T-helper 22 cell (primary cell): ENCODE results near the gene FAAP20.

Experiments used
- DNase-seq: peaks from one replicate; pipeline ENCODE4 v3.0.0-alpha.2; 2020; ENCODE audit warnings: low read depth

FAAP20 gene

DNA sequence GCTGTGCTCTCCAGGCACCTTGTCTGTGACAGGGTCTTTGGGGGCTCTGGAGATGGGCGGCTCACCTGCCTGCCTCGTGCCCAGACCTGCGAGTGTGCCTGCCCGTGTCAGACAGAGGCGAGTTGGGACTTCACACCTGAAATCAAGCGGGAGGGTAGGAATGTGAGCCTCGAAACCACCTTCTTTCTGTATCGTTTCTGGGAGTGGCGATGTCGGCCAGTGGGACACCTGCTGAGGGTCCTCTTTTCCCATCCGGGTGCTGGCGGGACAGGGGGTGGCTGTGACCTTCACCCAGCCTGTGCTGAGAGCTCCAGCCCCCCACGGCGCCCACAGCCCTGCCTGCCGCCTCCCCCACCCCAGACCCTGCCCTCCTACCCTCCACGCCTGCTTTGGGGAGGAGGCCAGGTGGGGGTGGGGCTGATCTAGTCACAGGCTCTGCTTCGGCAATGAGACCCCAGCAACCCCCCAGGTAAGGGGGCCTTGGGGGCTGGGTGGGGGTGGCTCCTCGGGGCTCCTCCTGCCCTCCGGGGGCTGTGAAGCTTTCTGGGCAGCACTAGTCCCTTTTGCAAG is 15.6 kb upstream of the FAAP20 start:
- DNase-seq: no peak

DNA sequence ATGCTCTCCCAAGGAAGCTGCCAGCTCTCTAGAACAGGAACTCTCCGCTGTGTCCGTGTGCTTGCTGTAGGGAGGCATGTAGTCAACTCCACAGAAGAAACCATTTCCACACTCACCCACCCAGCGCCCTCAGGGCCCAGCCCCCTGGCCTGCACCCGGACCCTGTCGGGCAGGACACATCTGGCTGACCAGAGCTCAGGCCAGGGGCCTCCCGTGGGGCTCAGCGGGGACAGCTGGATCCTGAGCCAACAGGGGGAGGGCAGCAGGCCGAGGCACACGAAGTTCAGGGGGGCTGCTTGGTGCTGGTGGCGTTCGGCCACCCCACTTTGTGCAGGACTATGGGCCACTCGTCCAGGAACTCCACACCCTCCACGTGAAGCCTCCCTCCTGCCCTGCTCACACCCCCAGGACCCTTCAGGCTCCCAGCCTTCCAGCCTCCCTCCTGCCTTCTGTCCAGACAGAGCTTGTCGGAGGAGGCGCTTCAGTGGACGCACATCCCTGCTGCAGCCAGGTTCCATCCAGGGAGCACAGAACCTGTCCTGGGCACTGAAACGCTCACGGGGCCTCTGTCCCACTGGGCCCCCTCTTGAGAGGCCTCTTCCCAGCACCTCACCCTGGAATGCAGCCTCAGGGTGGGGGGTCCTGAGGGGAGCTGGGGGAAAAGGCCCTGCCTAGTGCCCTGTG is 15.0 kb upstream of the FAAP20 start:
- no peak for DNase-seq

DNA sequence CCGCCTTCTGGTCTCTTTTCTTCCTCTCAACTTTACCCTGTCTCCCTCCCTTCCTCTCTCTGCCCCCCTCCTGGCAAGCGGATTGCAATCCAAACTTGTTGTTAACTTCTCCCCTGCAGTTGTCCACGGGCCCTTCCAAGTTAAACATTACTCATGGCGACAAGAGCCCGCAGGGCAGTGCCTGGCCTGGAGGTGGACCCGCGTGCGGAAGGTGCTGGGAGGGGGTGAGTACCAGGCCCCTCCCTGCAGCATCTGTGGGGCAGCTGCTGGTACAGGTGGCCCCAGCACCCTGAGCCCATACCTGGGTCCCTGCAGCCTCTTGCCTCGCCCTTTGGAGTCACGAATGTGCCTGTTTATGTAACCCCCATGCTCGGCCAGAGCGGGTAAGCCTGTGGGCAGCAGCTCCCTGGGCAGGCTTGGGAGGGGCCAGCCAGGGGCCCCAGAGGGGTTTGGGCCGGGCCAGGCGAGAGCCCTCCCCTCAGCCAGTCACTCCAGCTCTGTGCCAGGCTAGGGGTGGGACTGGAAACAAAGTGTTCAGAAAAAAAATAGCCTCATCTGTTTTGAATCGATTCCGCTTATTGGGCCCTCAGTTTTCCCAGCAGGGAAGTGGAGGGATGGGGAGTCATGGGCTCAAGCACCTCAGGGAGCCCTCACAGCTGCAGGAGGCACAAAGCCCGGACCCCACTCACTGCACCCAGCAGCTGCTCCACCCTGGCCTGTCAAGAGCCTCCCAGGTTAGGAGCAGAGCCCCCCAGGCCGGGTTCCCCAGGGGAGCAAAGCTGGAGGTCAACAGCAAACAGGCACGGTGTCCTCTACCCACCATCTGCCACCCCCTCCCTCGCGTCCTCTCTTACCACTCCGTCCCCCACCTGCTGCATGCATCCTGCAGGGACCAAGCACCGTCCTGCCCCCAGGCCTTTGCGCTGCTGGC is 14.0 kb upstream of the FAAP20 start:
- no peak for DNase-seq

DNA sequence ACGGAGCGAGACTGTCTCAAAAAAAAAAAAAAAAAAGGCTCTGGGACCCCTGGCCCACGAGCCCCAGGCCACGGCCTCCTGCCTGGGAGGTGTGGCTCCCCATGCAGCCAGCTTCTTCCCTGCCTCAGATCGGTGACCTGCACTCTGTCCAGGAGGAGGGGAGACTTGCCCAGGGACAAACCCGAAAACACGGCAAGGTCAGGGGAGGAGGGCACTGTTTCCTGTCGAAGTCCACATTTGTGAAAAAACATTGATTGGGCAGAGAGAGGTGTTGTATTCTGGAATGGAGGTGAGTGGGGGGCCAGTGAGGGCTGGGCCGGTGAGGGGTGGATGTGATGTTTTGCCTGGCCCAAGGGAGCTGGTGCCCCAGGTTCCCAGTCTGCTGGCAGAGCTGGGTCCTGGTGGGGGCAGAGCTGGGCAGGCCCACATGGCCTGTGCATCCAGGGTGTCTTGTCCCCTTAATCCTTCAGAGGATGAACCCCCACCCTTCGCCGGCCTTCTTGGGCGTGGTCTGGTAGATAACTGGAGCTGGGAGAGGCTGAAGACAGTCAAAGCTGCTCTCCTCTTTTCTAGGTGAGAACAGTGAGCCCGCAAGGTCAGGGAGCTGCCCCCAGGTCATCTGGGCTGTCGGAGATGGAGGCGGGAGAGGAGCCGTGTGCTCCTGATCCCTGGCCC is 12.4 kb upstream of the FAAP20 start:
- no peak for DNase-seq

DNA sequence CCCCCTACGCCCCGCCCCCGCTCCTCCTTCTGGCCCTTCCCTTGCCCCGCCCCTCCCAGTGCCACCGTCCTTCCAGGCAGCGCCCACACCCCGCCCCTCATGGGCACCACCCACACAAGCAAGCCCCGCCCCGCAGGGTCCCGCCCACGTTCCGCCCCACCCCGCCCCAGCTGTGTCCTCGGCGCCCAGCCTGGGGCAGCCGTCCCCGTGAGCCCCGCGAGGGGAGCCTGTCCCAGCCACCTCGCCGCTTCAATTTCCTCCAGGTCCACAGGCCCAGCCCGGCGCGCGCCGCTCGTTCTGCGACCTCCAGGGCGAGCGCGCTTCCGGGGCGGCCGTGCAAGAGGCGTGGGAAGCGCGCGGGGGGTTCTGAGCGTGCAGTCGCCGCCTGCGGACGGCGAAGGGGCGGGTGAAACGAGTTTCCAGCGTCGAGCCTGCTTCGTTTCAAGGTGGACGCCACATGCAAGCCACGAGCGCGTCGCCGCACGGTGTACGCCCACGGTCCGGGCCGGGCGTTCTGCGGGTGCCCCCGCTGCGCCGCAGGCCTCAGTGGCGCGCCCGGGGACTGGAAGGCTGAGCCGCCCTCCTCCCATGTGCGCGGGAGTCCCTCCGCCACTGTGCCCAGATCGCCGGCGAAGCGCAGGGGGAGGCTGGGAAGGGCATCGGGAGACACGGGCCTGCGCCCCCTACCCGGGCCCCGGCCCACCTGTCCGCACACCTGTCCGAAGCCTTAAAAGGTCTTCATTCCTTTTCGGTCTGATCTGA is 10.8 kb upstream of the FAAP20 start:
- DNase-seq: peak; percentile 92

DNA sequence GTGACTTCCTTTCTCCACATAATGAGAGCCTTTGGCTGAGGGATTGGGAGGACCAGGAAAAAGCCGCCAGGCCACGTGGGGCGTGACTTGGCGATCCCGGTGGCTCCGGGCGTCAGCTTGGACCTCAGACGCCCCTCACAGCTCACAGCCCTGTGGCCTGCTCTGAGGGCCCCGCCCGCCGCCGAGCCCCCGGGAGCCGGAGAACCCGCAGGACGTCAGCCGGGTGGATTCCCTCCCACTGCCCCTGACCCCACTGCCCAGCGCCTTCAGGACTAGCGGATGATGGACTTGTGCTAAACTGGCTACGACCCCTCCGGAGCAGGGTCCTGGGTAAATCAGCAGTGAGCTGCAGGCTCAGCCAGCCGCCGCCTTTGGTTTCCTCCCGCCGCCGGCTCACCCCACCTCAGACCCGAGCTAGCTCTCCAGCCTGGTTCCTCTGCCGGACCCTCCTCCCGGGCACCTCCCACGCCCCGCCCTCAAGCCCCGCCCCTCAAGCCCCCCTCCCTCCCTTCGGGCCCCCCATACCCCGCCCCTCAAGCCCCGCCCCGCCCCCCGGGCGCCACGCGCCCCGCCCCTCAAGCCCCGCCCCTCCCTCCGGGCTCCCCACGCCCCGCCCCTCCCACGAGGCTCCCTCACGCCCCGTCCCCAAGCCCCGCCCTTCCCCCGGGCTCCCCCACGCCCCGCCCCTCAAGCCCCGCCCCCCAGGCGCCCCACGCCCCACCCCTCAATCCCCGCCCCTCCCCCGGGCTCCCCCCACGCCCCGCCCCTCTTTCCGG is 10.0 kb upstream of the FAAP20 start:
- no peak for DNase-seq

DNA sequence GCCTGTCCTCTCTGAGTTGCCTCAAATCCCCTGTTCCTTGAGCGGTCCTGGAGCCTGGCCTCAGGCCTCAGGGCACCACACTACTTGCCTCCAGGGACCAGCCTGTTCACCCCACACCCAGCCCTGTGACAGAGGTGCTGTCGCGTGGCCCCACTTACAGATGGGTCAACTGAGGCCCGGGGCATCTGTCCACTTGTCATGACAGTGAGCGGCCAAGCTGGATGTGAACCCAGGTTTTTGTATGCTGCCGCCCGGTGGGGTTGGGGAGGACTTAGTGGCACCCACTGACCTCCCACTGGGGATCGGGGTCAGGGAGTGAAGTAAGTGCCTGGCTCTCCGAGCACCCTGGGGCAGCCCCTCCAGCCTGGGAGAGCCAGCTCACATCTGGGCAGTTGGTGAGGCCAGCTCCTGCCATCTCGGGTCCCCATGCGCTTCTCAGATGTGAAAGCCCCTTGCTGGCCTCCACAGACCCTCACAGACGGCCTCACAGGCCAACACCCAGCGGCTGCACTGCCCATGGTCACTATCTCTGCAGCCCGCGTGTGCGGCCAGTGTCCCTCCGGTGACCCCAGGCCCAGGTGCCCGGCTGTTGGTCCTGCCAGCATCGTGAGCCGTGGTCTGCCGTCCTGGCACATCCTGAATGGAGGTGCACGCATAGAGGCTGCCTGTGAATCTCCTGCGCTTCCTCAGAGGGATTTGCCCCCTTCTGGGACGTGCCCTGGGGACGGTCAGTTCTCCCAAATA is 9.3 kb upstream of the FAAP20 start:
- no peak for DNase-seq

DNA sequence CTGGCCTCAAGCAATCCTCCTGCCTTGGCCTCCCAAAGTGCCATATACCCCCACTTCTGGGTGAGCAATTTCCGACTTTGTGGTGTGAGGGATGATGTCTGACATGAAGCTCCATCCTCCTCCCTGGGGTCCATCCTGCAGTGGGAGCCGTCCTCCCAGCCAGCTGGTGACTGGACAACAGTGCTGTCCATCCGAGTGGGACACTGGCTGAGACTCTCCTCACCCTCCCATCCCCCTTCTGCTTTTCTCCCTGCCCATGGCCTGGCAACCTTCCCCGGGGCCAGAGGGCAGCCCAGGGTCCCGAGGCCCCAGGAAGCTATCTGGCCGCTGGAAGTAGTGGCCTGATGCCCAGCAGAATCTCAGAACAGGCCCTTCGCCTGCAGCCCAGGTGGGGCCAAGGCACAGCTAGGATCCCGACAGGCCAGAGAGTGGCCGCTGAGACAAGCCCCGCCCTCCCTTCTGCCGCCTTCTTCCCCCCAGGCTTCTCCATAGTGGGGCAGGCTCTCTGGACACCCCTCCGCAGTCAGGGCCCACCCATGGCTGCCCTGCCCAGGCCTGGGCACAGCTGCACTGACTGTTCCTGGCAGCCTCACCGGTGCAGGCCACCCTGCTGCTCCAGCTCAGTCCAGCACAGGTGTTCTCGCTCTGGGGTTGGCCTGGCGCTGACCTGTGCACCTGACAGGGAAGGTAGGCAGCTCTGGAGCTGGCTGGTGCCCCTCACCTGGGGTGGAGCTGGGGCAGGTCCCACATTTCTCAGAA is 8.4 kb upstream of the FAAP20 start:
- no peak for DNase-seq

DNA sequence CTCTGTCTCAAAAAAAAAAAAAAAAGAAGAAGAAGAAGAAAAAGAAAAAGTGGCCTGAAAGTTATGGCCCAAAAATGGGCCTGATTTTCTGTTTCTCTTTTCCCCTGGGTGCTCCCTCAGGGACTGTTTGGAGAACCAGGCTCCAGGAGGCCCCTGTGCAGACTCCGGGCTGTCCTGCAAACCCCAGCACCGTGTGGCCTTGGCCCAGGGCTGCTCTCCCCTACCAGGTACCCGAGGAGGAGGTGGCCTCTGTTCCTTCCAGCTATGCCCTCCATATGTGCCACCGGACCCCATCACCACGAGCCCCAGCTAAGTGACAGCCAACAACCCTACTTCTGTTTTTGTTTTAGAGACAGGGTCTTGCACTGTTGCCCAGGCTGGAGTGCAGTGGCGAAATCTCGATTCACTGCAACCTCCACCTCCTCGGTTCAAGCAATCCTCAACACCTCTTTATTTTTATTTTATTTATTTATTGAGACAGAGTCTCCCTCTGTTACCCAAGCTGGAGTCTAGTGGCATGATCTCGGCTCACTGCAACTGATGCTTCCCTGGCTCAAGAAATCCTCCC is 7.5 kb upstream of the FAAP20 start:
- DNase-seq: no peak

DNA sequence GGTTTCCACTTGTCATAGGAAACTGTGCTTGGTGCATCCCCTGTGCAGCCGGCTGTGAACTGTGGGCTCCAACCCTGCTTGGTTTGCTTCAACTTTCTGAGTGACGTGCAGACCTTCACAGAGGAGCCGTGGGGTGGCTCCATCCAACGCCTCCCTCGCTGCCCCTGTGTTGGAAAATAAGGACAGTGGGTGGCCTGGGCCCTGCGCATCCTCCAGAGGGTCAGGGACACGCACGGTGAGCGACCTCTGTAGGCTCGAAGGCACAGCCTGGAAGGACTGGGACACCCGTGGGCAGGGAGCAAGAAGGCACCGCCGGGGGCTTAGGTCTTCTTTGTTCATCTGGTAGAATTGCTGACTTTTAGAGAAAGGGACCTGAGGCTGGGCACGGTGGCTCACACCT is 6.5 kb upstream of the FAAP20 start:
- DNase-seq: no peak

DNA sequence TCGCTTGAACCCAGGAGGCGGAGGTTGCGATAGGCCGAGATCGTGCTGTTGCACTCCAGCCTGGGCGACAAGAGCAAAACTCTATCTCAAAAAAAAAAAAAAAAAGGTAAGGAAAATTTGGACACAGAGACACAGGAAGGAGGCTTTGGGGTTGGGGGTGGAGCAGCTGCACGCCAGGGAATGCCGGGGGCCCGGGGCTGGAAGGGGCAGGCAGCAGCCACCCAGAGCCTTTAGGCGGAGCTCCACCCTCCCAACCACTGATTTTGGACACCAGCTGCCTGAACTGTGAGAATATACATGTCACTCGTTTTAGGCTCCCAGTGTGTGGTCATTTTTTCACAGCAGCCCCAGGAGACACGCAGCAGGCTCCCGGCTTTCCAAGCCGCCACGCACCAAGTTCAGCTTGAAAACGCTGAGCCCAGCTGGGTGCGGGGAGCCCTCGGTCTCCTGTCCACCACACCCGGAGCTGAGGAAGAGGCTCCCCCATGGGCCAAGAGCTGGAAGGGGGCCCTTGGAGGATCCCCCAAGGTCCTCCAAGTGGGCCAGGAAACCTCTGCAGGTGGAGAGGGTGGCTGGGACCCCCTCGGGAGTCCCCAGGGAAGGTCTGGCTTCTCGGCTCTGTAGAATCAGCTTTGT is 5.9 kb upstream of the FAAP20 start:
- no peak for DNase-seq

DNA sequence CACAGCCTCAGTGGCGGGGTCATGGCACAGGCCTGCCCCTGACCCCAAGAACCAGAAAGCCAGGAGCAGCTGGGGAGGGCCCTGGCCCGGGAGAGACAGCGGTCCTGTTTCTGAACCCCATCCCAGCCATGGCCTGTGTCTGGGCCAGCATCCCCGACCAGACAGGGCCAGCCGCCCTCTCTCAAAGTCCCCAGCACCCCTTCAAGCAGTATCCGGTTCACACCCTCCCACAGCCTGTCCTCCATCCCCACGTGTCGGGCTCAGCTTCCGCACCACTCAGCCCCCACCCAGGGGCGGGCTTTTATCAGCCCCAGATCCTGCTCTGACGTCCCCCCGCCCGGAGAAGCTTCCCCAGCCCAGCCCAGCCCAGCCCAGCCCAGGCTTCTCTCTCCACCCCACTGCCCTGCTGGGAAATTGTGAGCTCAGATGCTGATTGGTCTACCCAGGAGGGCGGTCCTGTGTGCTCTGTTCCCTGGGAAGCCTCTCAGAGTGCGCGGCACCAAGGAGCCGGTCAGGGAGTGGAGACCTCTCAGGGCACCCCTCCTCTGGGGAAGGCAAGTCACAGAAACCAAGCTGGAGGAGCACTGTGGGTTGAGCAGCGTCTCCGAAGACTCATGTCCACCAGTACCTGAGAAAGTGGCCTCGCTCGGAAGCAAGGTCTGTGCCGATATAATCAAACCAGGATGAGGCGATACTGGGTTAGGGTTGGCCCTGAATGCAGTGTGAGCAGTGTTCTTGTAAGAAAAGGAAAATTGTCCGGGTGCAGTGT is 4.7 kb upstream of the FAAP20 start:
- peak; percentile 72 for DNase-seq

DNA sequence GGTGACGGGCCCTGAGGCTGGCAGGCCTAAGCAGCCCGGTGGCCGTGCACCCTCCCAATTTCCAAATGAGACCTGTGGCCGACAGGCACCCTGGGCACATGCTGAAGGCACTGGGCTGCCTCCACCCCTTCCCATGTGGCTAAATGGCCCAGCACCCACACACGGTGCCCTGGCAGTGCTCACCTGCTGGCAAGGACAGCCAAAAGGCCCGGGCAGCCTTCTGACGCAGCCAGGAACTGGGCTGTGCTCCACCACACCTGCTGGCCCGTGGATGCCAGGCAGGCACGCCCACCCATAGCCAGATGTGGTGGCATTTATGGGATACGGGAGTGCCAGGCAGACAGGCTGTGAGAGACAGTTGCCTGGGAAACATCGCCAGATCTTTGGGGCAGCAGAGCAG is 4.0 kb upstream of the FAAP20 start:
- no peak for DNase-seq

DNA sequence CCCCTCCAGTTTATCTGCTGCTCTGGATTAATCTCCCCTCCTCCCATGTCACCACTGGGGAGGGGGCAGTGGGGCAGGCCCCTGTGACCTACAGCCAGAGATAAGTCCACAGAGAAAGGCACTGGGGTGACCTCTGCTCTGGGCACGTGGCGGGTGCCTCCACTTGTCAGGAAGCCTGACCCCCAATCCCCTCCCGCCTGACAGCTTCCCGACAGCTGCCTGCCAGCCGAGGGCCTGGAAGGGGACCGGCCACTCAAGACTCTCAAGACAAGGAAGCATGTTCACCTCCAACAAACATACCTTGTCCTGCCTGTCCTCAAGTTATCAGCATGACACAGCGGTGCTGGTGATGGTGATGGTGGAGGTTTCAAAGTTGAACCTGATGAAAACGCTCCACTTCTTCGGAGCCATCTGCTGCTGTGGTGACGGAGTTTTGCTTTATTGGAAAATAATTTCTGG is 3.2 kb upstream of the FAAP20 start:
- no peak for DNase-seq

DNA sequence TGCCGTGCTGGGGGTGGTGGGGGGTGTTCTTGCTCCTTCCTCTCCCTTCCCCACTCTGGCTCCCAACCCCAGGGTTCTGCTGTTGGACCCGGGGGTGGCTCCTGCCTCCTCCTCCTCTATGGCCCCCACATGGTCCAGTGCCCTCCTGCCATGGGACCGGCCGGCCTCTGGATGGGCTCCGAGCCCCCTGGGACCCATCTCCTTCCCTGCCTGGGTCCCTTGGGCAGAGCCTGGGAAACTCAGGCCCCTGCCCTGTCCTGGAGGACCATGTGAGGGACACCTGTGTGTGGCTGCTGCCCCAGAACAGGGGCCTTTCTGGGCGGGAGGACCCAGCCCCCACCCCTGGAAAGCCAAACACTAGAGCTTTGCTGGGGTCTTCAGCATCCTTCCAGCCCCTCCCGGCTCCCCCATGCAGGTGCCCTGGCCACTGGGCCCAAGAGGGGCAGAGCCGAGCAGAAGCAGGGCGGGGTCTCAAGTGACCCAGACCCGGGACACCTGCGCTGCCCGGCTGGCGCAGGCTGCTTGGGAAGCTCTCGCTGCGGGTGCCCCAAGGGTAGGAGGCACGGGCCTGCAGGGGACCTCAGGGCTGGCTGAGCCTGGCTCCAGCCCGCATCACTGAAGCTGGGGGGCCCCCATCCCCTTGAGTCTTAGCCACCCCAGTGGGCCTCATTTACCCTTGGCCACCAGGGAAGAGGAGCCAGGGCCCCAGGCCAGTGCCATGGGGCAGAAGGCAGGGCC is 2.5 kb upstream of the FAAP20 start:
- DNase-seq: no peak

DNA sequence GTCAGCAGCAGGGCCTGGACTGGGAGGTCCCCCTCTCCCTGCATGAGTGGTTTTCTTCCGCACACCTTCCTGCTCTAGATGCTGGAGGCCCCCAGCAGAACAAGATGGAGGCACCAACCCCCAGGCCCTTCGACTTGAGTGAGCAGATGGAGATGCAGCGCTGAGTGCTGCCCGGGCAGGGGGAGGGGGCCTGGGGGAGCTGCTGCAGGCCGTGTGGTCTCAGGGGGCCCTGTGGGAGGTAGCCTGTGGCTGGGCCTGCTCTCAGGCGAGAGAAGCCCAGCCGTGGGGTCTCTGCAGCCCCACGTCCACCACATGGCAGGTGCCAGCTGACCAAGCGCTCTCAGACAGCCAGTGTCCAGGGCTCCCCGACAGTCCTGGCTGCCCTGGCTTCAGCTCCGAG is 1.2 kb upstream of the FAAP20 start:
- no peak for DNase-seq
